Fibroblast of skin of right biceps (primary cell): Measurements from ENCODE around the gene S100A11.
A peak's percentile ranks its signal among the peaks of the same experiment; 100 is the strongest.

ENCODE experiments used
- DNase-seq: peaks from one replicate; pipeline ENCODE4 v3.0.0-alpha.2; 2013

Gene S100A11

DNA sequence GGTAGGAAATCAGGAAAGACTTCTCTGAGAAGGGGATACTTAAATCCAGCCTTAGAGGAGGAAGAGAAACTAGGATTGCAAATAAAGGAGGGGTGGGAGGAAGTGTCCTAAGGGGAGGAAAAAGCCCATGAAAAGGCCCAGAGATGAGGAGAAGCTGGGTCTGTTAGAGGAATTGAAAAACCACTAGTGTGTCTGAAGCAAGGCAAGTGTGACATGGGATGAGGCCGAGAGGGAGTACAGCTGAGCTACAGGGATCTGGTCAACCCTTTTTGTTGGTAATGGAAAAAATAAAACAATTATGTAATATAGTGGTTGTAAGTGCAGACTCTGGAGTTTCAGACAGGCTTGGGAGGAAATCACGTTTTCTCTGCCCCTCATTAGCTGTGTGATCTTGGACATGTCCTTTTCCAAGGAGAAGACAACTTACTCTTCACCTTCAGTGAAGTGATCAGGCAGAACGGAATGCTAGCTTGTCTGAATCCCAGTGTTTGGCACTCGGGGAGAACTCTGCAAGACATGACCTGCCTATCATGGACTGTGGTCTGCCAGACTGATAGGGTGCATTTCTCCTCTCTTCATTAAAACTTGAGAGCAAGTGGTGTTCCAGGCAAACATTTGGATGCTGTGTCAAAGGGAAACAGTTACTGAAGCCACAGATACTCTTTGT, 35.7 kb downstream of the S100A11 start:
- DNase-seq, result no peak

- DNase-seq, result no peak
Measured at GRCh38 chr1:151998611-151999362, 38.0 kb downstream of the S100A11 start.

GRCh38 chr1:151997284-151997570, 39.6 kb downstream of the S100A11 start:
- no peak for DNase-seq

DNA sequence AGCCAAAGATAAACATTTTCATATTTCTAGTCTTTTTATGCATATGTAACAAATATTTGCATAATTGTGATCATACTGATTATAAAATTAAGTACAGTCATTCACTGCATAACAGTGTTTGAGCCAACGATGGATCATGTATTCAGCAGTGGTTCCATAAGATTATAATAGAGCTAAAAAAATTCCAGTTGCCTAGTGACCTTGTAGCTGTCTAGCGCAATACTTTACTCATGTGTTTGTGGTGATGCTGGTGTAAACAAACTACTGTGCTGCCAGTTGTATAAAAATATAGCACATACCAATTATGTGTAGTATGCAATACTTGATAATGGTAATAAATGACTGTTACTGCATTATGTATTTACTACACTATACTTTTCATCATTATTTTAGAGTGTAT, 41.0 kb downstream of the S100A11 start:
- DNase-seq, result no peak

- peak; percentile 100 for DNase-seq
Measured at GRCh38 chr1:151994956-151995355, 41.8 kb downstream of the S100A11 start.

DNA sequence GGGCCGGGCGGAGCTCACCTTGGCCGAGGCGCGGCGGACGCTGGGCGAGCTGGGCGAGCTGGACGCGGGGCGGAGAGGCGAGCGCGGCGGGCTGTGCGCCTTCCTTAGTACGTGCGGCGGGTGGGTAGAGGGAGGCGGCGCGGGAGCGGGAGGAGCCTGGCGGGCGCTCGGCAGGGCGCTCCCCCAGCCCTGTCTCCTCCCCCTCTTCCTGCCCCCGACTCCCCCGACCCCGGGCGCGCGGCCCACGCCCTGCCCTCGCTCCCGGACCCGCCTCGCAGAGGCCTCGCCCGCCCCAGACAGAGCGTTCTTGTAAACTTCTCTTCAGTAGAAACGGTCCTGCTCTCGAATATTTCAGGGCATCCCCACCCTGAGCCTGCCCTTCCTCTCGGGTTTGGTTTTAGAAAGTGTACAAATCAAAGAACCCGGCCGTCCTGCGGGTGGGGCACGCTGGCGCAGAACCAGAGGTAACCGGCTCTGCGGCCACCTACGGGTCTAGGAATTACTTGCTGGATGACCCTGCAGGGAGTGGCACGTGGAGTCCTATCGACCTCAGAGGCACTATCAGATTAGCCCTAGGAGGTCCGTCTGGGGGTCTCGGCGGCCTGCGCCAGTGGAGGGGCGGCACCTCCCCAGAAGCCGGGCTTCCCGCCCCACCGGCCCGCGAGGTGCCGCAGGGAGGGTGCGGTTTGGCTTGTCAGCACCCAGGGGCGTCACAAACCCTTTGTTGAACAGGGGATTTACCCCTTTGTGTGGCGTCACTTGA, 42.9 kb downstream of the S100A11 start, which contains the start of gene S100A10:
TSS of gene S100A10 (minus strand) at position 126 of the 763 bp plus-strand sequence. CDS start 7,629 bp downstream, outside the sequence.
- DNase-seq, result peak; percentile 81

DNA sequence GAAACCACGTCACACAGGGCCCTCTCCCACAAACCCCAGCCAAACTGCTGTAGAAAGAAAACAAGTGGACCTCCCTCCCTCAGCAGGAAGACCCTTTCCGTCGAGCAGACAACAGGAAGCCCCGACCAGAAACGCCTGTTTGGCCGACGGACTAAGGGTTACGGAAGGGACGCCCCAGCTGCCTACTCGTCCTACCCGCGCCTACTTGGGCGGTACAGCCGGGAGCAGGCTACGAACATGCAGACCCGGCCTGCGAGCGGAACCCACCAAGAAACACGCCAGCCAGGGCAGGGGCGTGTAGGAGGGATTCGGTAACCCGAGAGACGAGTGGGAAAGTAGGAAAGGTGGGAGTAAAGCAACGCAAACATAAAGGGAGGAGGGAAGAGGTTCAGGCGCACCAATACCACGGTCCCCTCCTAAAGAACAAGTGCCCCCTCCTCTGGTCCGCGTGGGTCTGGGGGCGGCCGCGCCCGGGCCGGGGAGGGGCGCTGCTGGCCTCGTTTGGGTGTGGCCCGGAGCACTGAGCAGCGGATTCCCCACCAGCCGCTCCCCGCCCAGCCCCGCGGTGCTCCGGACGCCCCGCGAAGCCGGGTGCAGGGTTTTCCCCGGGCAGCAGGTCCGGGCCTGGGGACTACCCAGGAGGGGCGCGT, 43.6 kb downstream of the S100A11 start:
- DNase-seq, result no peak

DNA sequence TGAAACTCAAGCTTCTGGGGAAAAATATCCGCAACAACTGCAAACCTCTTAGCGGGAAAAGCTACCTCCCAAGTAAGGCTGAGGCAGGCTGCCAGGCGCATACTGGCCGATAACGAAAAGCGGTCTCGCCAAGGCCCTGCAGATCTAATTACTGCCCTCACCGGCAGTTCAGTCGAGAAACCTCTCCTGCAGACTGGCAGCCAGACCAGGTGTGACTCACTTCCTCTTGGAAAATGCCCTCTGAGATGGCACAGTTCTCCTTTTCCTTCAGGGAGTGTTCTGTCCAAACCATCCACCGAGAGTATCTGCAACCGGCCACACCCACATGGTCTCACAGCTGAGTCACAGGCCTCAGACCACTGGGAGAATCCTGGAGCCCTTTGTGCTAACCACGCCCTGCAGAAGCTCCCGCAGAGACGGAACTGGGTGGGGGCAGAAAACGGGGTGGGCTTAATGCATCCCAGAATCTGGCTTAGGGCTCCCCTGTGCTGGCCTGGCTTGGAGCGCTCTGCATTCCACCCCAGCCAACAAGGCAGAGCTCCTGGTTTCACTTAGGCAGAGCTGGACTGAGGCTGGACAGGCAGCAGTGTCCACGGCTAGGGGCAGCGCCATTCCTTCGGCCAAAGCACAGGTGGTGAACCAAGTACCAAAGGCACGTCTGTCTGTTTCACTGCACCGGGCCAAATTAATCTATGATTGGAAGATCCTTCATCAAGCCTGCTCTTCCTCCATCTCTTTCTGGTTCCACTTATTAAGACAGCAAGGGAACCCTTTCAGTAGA, 44.3 kb downstream of the S100A11 start:
- peak; percentile 90 for DNase-seq

DNA sequence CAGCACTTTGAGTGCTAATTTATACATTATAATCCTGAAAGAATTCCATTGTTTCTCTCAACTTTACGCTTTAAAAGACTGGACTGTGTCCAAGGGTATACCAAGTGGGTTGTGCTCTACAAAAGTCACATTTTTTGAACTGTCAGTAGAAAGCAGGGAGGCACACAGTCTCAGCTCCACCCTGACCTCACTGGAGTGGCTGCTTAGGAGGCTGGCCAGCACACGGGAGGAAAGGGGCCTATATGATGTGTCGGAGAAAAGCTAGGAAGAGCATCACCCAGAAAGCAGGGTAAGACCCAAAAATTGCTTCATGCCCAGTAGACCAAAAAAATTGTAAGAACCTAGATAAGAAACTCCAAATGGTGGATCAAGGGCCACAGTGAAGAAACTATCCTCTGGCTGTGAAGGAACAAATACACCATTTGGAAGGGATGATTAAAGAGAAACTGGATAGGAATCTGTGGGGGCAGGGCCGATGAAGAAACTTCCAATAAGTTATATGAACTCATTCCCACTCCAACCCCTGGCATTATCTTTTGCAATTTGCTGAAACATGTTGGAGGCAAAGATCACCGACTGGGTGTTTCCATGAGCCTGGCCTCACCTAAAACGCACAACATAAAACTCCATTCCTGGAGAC, 45.0 kb downstream of the S100A11 start:
- no peak for DNase-seq

GRCh38 chr1:151990856-151991198, 46.0 kb downstream of the S100A11 start:
- peak; percentile 87 for DNase-seq

- DNase-seq, result no peak
Measured at GRCh38 chr1:151990058-151990855, 46.5 kb downstream of the S100A11 start.

DNA sequence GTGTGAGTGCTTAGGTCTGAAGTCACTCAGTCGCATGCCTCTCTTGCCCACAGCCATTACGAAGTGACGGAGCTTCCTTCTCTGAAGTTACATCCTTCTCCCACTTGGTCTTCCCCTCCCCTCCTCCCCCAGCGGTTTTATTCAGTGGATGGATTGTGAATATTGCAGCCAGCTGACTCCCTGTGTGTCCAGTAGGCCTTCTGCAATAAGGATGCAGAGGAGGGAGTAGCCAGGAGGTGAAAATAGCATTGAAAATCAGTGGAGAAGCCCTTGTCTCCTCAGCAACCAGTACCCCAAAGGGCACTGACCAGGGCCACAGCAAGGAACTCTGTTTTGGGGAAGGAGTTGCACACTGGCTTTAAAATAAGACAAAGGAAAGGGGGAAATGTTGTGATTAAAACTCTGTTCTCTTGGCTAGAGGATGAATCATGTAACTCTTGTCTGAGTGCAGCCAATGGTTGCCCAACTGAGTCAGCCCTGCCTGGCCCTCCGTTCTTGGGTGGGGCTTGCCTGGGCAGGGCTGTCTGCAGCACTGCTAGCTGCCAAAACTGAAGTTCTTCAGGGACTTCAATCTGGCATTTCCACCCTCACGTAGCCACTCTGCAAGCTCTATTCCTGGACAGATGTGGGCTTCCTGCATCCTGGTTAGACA, 47.5 kb downstream of the S100A11 start:
- peak; percentile 90 for DNase-seq

DNA sequence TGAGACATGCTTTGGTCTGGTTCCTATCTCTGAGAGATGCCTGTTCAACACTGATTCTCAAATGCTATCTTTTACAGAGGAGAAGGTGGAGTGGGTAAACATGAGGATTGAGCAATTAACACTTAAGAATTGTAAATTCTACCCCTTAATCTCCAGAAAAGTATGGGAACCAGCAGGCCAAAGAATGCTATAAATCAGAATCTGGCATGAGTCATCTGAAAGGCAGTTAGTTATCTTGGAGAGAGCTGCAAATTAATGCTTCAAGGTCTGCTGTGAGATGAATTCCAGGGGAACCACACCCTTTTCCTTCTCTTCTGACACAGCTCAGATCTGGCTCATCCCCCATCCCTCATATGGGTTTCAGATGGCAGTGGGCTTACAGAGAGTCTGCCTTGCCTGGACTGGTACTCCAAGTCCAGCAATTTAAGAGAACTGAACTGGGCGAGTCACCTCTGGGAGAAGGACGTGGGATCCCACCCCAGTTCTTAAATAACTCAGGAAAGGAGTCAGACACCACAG, 48.3 kb downstream of the S100A11 start:
- peak; percentile 96 for DNase-seq

- no peak for DNase-seq
Measured at GRCh38 chr1:151986501-151987190, 50.2 kb downstream of the S100A11 start.

GRCh38 chr1:151985768-151986167, 51.0 kb downstream of the S100A11 start:
- no peak for DNase-seq

- no peak for DNase-seq
Measured at GRCh38 chr1:151985270-151985669, 51.5 kb downstream of the S100A11 start.

- peak; percentile 63 for DNase-seq
Measured at GRCh38 chr1:151984313-151984956, 52.4 kb downstream of the S100A11 start.
